Heart left ventricle (tissue), 16 donors: ENCODE results near the gene ABHD10. TPM values are rescaled to one million over a fixed set of nuclear protein-coding genes. Genes with fewer than 3 reads are reported as not detected.
A peak's percentile ranks its signal among the peaks of the same experiment; 100 is the strongest.

Source experiments
- ATAC-seq, 4 donors: fragments of 200-7000 bp; cut with Tn5 transposase; one replicate each; pipeline ENCODE4 v1.9.1; 2020 to 2022; ENCODE audit warnings: moderate library complexity in 4 of 4, mild to moderate bottlenecking in 3 of 4, moderate number of reproducible peaks in 1 of 4
- DNase-seq, 5 donors: peaks; one replicate each; pipeline ENCODE4 v3.0.0-alpha.2; 2020
- H3K27ac ChIP-seq, 12 donors: fragments of 200-600 bp; sonication (generic) in 4 of 12; one replicate each; pipeline versions ENCODE4 v1.5.0 to v1.8.0; 2016 to 2022; ENCODE audit warnings: mild to moderate bottlenecking in 2 of 12
- H3K27me3 ChIP-seq, 9 donors: fragments of 200-600 bp; sonication (generic) in 2 of 9; one replicate each; pipeline versions ENCODE4 v1.5.1 to v1.8.0; 2016 to 2022; ENCODE audit warnings: mild to moderate bottlenecking in 3 of 9
- H3K36me3 ChIP-seq, 9 donors: fragments of 200-600 bp; sonication (generic) in 2 of 9; one replicate each; pipeline versions ENCODE4 v1.5.0 to v1.8.0; 2018 to 2022; ENCODE audit warnings: mild to moderate bottlenecking in 2 of 9
- H3K4me1 ChIP-seq, 12 donors: fragments of 200-600 bp; sonication (generic) in 4 of 12; one replicate each; pipeline versions ENCODE4 v1.5.0 to v1.8.0; 2016 to 2022; ENCODE audit warnings: mild to moderate bottlenecking in 3 of 12
- H3K4me3 ChIP-seq, 12 donors: fragments of 200-600 bp; sonication (generic) in 4 of 12; one replicate each; pipeline versions ENCODE4 v1.5.0 to v1.8.0; 2017 to 2022; ENCODE audit warnings: mild to moderate bottlenecking in 9 of 12, moderate library complexity in 4 of 12
- H3K9me3 ChIP-seq, 12 donors: fragments of 200-600 bp; sonication (generic) in 4 of 12; one replicate each; pipeline versions ENCODE4 v1.5.0 to v1.8.0; 2016 to 2022; ENCODE audit warnings: mild to moderate bottlenecking in 1 of 12
- CTCF ChIP-seq, 12 donors: fragments of 200-600 bp; sonication (generic) in 4 of 12; IDR thresholded peaks; one replicate each; pipeline versions ENCODE4 v1.5.0 to v1.8.0; 2018 to 2022; ENCODE audit warnings: antibody characterized with exemption in 12 of 12, mild to moderate bottlenecking in 5 of 12
- POLR2A ChIP-seq, 2 donors: fragments of 450-650 bp; IDR thresholded peaks; one replicate each; pipeline ENCODE4 v1.6.1; 2017; ENCODE audit warnings: antibody characterized with exemption in 2 of 2, mild to moderate bottlenecking in 2 of 2, moderate library complexity in 2 of 2
- WGBS, 4 donors: extraction: QIAGEN DNeasy Blood & Tissue Kit in 2 of 4; methylation state at CpG; one replicate each; pipeline versions ENCODE4 v1.1.5 to v1.1.7; 2013 to 2018; 5-methylcytosine and 5-hydroxymethylcytosine counted together
- intact Hi-C, 10 donors: fragments of 100-400 bp; cut with DNase I; formaldehyde crosslinking; loops; one replicate each; pipeline versions ENCODE4 v1.11.1 to v1.14.2; 2022
- polyA plus RNA-seq, 2 donors: library from polyadenylated mRNA; stranded (reverse); fragments of 200-250 nt; gene quantifications; one replicate each; pipeline ENCODE4 v1.2.3, GENCODE V29; 2013
- total RNA-seq, 9 donors: library from RNA; depleted of rRNA in 2 of 9; stranded (reverse); fragments of >200 nt in 2 of 9; fragmentation: NEBNext Ultra II Directional in 3 of 9; extraction: Animal tissue kit (Norgen Biotek cat#: 25700) in 3 of 9; gene quantifications; one replicate each; pipeline versions ENCODE4 v1.1.0 to v1.2.4, GENCODE V29; 2016 to 2023
- donor health status: ischemic (EF 13 %, LVEDD 7.1; RV severe dilation, severe dysfunction).
- donor health status: healthy with polysubstance abuse.
- donor health status: DM: no; HTN: yes; CAD: no.
- donor health status: DM: no; HTN: no; CAD: no.
- donor health status: ischemic (EF 25% LVEDD 6.9; RV normal size, moderate dysfunction).
- donor health status: ischemic (EF 25% LVEDD 5.7; RV mildly dilated, moderate dysfunction).
- donor health status: healthy.
- donor health status: DM: yes; HTN: yes; CAD: no.
- donor health status: ischemic (EF 35%, LVEDD 5.7; RV mildly dilated, moderate dysfunction).
- donor health status: nonischemic (EF 11% LVEDD 7.7; RV severe dilation, severe dysfunction).
- donor health status: DM: yes; HTN: yes; CAD: no.
- donor health status: PGD.
- donor health status: ischemic (EF 29% LVEDD 5.4; RV normal size, mild dysfunction).
- donor health status: nonischemic (EF 23%, LVEDD 6.1; RV moderate dilation, normal function).

The ABHD10 gene
- total and polyA plus RNA-seq, 11 donors, result 13.5 to 50.1 (median 40.0) TPM

GRCh38 chr3:112005091-112005672 lies 26.4 kb downstream of the ABHD10 start:
- no peaks in the 10 kb centered on the region for H3K9me3 ChIP-seq
- TF ChIP-seq POLR2A (IDR thresholded peaks at IDR 0.05) (no peak), CTCF (IDR thresholded peaks at IDR 0.05) (no peak)
- 74 to 98% (median 86%) methylated on average over 4 of the region's 4 CpGs for WGBS, 4 donors
- no peaks in the 10 kb centered on the region for H3K36me3 ChIP-seq
- no peak for ATAC-seq
- H3K4me3 ChIP-seq, result no peak overlapping the region
- peaks cover 0 to 15% (median 2%) of the 10 kb centered on the region in 12 donors for H3K4me1 ChIP-seq
- no peak for DNase-seq
- H3K27ac ChIP-seq, result no peak overlapping the region
- intact Hi-C loops, result no loop called here
- peaks cover 0 to 7% (median 0%) of the 10 kb centered on the region in 9 donors for H3K27me3 ChIP-seq

- H3K27ac ChIP-seq, result no peak overlapping the region
- H3K36me3 ChIP-seq, result no peaks in the 10 kb centered on the region
- peaks cover 0 to 35% (median 14%) of the 10 kb centered on the region in 12 donors for H3K4me1 ChIP-seq
- H3K27me3 ChIP-seq, result no peaks in the 10 kb centered on the region
- no peak overlapping the region for H3K4me3 ChIP-seq
- intact Hi-C loops, result loop anchor here in 1 of 10 donors (2.0 kb wide), 1 partner anchor 23 kb away; no protein-coding TSS in a partner anchor
- no peak for ATAC-seq
- DNase-seq, result peak in 1 of 5 donors; percentile 32
- TF ChIP-seq POLR2A (IDR thresholded peaks at IDR 0.05), result no peak
- TF ChIP-seq CTCF (IDR thresholded peaks at IDR 0.05), result no peak
- WGBS, 4 donors, result 8 to 22% (median 16%) methylated on average over 1 of the region's 1 CpG
- no peaks in the 10 kb centered on the region for H3K9me3 ChIP-seq
These were observed 28.8 kb downstream of the ABHD10 start for GRCh38 chr3:112007633-112008032.

- Histone ChIP-seq H3K36me3 (no peaks in the 10 kb centered on the region), H3K4me1 (peaks cover 0 to 48% (median 22%) of the 10 kb centered on the region in 12 donors), H3K9me3 (no peaks in the 10 kb centered on the region), H3K4me3 (no peak overlapping the region), H3K27ac (no peak overlapping the region), H3K27me3 (no peaks in the 10 kb centered on the region)
- 46 to 62% (median 61%) methylated on average over 2 of the region's 2 CpGs for WGBS, 4 donors
- ATAC-seq (no peak), DNase-seq (no peak)
- TF ChIP-seq CTCF (IDR thresholded peaks at IDR 0.05), result no peak
- TF ChIP-seq POLR2A (IDR thresholded peaks at IDR 0.05), result no peak
- intact Hi-C loops, result loop anchor here in 1 of 10 donors (5.0 kb wide), 1 partner anchor 32 kb away; the partner anchor contains the start of gene ABHD10
These were observed 30.8 kb downstream of the ABHD10 start for GRCh38 chr3:112009670-112010069.

- H3K36me3 ChIP-seq, result no peaks in the 10 kb centered on the region
- WGBS, 4 donors, result 54 to 72% (median 64%) methylated on average over 3 of the region's 3 CpGs
- H3K4me1 ChIP-seq, result peaks cover 0 to 48% (median 22%) of the 10 kb centered on the region in 12 donors
- no peaks in the 10 kb centered on the region for H3K9me3 ChIP-seq
- DNase-seq (no peak), ATAC-seq (no peak)
- no peak overlapping the region for H3K27ac ChIP-seq
- no peak overlapping the region for H3K4me3 ChIP-seq
- no peaks in the 10 kb centered on the region for H3K27me3 ChIP-seq
- TF ChIP-seq CTCF (IDR thresholded peaks at IDR 0.05), result no peak
- TF ChIP-seq POLR2A (IDR thresholded peaks at IDR 0.05), result no peak
- intact Hi-C loops, result loop anchor here in 1 of 10 donors (5.0 kb wide), 1 partner anchor 33 kb away; the partner anchor contains the start of gene ABHD10
These were observed 31.8 kb downstream of the ABHD10 start for GRCh38 chr3:112010636-112011035.
